ELF-1 (cell line): ENCODE measurements around the gene FBN2.
"Not testable (repeated sequence)": the region's sequence is repeated elsewhere in the genome, so short reads cannot be mapped to it uniquely, and the experiment has no call there.

ENCODE experiments used
- DNase-seq: peaks from one replicate; pipeline ENCODE4 v3.0.0-alpha.2; 2016; ENCODE audit warnings: low read depth, low spot score

FBN2 gene

DNA sequence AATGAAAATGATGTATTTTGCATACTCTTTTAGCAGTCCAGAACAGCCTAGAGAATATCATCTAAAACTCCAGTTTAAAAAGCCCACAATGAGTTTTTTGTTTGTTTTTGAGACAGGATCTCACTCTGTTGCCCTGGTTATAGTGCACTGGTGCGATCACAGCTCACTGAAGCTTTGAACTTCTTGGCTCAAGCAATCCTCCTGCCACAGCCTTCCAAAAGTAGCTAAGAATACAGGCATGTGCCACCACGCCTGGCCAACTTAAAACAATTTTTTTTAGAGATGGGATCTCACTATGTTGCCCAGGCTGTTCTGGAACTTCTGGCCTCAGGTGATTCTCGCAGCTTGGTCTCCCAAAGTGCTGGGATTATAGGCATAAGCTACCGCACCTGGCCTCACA is 175.7 kb downstream of the FBN2 start:
- no peak for DNase-seq

GRCh38 chr5:128358826-128359225 is 179.2 kb downstream of the FBN2 start:
- no peak for DNase-seq

DNA sequence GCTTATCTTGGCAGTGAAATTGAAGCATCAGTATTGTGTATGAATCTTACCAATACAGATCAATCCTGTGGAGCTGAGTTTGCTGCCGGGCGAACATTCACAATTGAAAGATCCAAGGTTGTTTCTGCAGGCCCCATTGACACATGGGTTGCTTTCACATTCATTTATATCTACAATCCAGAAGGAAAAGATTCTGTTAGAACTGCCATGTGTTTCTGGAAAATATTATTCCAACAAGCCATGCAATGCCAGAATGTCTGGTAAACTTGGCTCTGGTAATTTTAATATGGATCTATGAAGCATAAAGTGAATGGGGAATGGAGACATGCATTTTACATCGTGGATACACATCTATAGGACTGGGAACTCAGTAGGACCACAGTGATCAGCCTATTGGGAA is 180.8 kb downstream of the FBN2 start:
- DNase-seq: no peak

DNA sequence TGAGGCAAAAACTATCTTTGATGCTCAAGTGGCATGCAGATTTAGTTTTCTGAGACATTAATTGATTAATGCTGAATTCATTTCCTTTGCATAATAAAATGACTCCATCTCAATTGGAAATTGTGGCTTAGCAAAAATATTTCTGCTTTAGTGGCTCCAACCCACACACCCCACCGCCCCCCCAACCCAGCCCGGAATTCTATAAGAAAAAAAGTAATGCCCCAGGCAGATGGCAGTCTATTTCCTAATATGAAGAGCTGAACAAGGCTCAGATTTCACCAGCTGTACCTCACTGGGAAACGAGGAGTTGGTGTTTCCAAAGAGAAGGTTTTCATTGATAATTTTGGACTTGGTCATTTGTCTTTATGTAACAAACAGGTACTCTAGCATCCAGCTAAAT is 182.1 kb downstream of the FBN2 start:
- DNase-seq: no peak

- DNase-seq: no peak
Measured at GRCh38 chr5:128353441-128354107, 184.5 kb downstream of the FBN2 start.

GRCh38 chr5:128350705-128351104 is 187.3 kb downstream of the FBN2 start:
- peak; percentile 3 for DNase-seq

GRCh38 chr5:128349044-128349858 is 188.8 kb downstream of the FBN2 start:
- DNase-seq: no peak

- no peak for DNase-seq
Measured at GRCh38 chr5:128346038-128346437, 192.0 kb downstream of the FBN2 start.

DNA sequence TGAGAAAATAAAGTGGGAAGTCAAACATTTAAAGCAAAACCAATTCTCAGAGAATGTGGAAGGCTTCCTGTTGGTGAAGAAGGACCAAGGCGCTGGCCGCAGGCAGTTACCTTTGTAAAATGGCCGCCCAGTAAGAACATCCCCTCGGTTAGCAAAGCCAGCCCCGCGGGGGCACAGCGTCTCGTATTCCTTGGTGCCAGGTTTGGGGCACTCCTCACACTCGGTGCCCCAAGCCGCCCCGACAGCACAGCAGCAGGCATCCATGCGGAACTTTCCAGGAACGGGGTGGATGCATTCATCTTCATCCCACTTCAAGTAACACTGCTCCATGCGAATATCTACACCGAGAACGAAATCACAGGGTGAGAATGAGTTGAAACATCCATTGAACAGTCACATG is 192.8 kb downstream of the FBN2 start:
- no peak for DNase-seq

GRCh38 chr5:128343168-128343567 is 194.9 kb downstream of the FBN2 start:
- no peak for DNase-seq

GRCh38 chr5:128341056-128341455 is 197.0 kb downstream of the FBN2 start:
- peak; percentile 9 for DNase-seq

DNA sequence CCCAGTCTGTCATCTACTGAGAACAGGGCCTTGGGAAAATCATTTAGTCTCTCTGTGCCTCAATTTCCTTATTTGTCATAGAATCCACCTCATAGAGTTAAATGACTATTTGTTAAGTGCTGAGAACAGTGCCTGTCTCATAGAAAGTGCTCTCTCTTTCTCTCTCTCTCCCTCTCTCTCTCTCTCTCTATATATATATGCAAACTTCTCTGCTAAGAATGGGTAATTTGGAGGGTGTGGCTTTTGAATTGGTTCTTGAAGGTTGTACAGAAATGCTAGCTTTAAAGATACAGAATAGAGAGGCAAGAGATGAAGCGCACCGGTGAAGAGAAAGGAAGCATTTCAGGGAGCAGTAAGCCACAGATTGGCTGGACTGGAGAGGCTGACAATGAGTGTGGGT is 197.4 kb downstream of the FBN2 start:
- no peak for DNase-seq

GRCh38 chr5:128339585-128339984 is 198.5 kb downstream of the FBN2 start:
- no peak for DNase-seq

DNA sequence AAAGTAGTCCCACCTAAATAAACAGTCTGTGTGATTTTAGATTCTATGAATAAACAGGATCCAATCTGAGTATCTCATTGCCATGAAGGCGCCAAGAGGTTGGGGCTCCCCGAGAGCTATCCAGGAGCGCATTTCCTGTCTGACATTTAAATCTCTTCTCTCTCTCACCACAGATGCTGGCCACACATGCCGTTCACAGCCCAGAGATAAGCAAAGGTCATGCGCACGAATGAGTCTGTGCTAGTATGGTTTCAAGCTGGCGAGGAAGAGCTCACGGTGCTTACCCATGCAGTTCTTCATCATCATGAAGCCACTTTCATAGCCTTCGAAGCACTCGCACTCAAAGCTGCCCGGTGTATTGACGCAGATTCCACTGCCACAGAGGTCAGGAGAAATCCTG is 199.4 kb downstream of the FBN2 start:
- DNase-seq: no peak

- DNase-seq: no peak
Measured at GRCh38 chr5:128335339-128335738, 202.7 kb downstream of the FBN2 start.

- no peak for DNase-seq
Measured at GRCh38 chr5:128334010-128334716, 203.9 kb downstream of the FBN2 start.

GRCh38 chr5:128331261-128331660 is 206.8 kb downstream of the FBN2 start:
- DNase-seq: no peak

GRCh38 chr5:128329386-128329939 is 208.6 kb downstream of the FBN2 start:
- DNase-seq: no peak

DNA sequence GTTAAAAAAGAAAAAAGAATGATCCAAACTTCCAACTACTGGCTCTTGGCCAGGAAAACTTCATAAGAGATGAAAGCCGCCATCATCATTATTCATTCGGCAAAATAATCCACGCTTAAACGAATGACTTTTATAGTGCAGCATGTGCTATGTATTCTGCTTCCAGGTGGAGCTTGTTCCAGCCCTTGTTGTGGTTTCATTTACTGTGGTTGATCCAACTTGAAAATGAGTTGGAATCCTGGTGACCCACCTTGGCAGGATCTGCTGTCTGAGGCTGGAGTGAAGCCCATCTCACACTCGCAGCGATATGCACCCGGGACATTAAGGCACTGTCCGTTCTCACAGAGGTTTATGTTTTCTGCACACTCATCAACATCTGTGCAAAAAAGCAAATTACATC is 209.6 kb downstream of the FBN2 start:
- DNase-seq: no peak

- no peak for DNase-seq
Measured at GRCh38 chr5:128328007-128328406, 210.0 kb downstream of the FBN2 start.

DNA sequence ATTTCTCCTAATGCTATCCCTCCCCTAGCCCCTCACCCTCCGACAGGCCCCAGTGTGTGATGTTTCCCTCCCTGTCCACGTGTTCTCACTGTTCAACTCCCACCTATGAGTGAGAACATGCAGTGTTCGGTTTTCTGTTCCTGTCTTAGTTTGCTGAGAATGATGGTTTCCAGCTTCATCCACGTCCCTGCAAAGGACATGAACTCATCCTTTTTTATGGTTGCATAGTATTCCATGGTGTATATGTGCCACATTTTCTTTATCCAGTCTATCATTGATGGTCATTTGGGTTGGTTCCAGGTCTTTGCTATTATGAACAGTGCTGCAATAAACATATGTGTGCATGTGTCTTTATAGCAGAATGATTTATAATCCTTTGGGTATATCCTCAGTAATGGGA is 216.6 kb downstream of the FBN2 start:
- DNase-seq: not testable (repeated sequence)

- DNase-seq: no peak
Measured at GRCh38 chr5:128318691-128319090, 219.4 kb downstream of the FBN2 start.
